H1 (cell line): ENCODE measurements around the gene CELF4. TPM values are rescaled to one million over a fixed set of nuclear protein-coding genes. Genes with fewer than 3 reads are reported as not detected.

Experiments used
- CTCF ChIA-PET: fragments of 300-600 bp; sonication (Branson Sonifier 250); formaldehyde crosslinking; loops from one replicate; lab custom pipeline; 2021; ENCODE audit not compliant: partially characterized antibody; lab: Charles Lee
- POLR2A ChIA-PET: fragments of 300-600 bp; sonication (Branson Sonifier 250); formaldehyde crosslinking; loops from one replicate; lab custom pipeline; 2021; ENCODE audit warnings: inconsistent platforms; ENCODE audit not compliant: partially characterized antibody; lab: Charles Lee
- DNase-seq, 2 experiments: peaks; one replicate each; pipeline versions ENCODE4 v3.0.0 to v3.0.0-alpha.2; 2010 to 2022; ENCODE audit warnings: low spot score in 2 of 2, low read depth in 1 of 2, mixed read lengths in 1 of 2
- FAIRE-seq: peaks from 2 replicates; lab custom pipeline; 2011; peaks lifted over from hg19 to GRCh38; lab: Jason Lieb, UNC
- H2AFZ ChIP-seq: 2 replicates; pipeline ENCODE4 v1.8.1; 2012; ENCODE audit warnings: low read length, inconsistent platforms
- H2AK5ac ChIP-seq: 2 replicates; pipeline ENCODE4 v1.6.1; 2013; ENCODE audit warnings: low read depth, low read length
- H2BK120ac ChIP-seq: replicated peaks from 2 replicates; pipeline ENCODE3; 2013; ENCODE audit warnings: low read depth, low read length, inconsistent platforms
- H2BK12ac ChIP-seq: 2 replicates; pipeline ENCODE4 v1.6.1; 2013; ENCODE audit warnings: low read depth, low read length
- H2BK15ac ChIP-seq: 2 replicates; pipeline ENCODE4 v1.6.1; 2013; ENCODE audit warnings: low read length
- H2BK20ac ChIP-seq: 2 replicates; pipeline ENCODE4 v1.6.1; 2013; ENCODE audit warnings: low read length
- H2BK5ac ChIP-seq: 2 replicates; pipeline ENCODE4 v1.6.1; 2013; ENCODE audit warnings: low read depth, low read length
- H3K14ac ChIP-seq: 2 replicates; pipeline ENCODE4 v1.6.1; 2013; ENCODE audit warnings: inconsistent platforms; ENCODE audit not compliant: insufficient read length
- H3K18ac ChIP-seq: 2 replicates; pipeline ENCODE4 v1.6.1; 2013; ENCODE audit warnings: low read length; ENCODE audit errors: extremely low read depth
- H3K23ac ChIP-seq: 2 replicates; pipeline ENCODE4 v1.6.1; 2013; ENCODE audit warnings: inconsistent platforms; ENCODE audit not compliant: insufficient read length
- H3K23me2 ChIP-seq: 2 replicates; pipeline ENCODE4 v1.6.1; 2013; ENCODE audit warnings: low read depth, low read length
- H3K27ac ChIP-seq: 2 replicates; pipeline ENCODE4 v1.6.1; 2011; ENCODE audit warnings: low read depth, low read length, inconsistent platforms
- H3K27me3 ChIP-seq, 4 experiments: replicated peaks in 1 of 4; 1 replicate in 1 of 4; 2 replicates in 3 of 4; pipeline versions ENCODE4 v1.6.1 to v1.8.1; 2011 to 2013; ENCODE audit warnings: low read length in 3 of 4, mild to moderate bottlenecking in 3 of 4, inconsistent platforms in 2 of 4, mixed read lengths in 2 of 4, moderate library complexity in 1 of 4; ENCODE audit not compliant: control insufficient read depth in 3 of 4, insufficient read depth in 3 of 4; ENCODE audit errors: extremely low read depth in 1 of 4
- H3K36me3 ChIP-seq, 4 experiments: 2 replicates each; pipeline versions ENCODE4 v1.6.1 to v1.8.1; 2011 to 2013; ENCODE audit warnings: mild to moderate bottlenecking in 4 of 4, low read length in 3 of 4, moderate library complexity in 2 of 4, control low read depth in 1 of 4, inconsistent platforms in 1 of 4; ENCODE audit not compliant: insufficient read depth in 4 of 4, control insufficient read depth in 2 of 4
- H3K4ac ChIP-seq: replicated peaks from 2 replicates; pipeline ENCODE3; 2013; ENCODE audit warnings: low read length, low read depth, mixed read lengths, inconsistent platforms; ENCODE audit not compliant: insufficient read length
- H3K4me1 ChIP-seq, 4 experiments: replicated peaks in 1 of 4; 1 replicate in 1 of 4; 2 replicates in 3 of 4; pipeline versions ENCODE4 v1.6.1 to v1.8.1; 2011 to 2013; ENCODE audit warnings: low read length in 3 of 4, inconsistent platforms in 2 of 4, mixed read lengths in 1 of 4; ENCODE audit not compliant: insufficient read depth in 4 of 4, control insufficient read depth in 3 of 4
- H3K4me2 ChIP-seq, 2 experiments: 2 replicates each; pipeline versions ENCODE4 v1.6.1 to v1.8.1; 2011 to 2013; ENCODE audit warnings: low read depth in 2 of 2, low read length in 2 of 2, control low read depth in 1 of 2, inconsistent platforms in 1 of 2, mild to moderate bottlenecking in 1 of 2; ENCODE audit not compliant: insufficient read depth in 1 of 2
- H3K4me3 ChIP-seq, 4 experiments: fragments of 200-600, 300-600 bp in 1 of 4; sonication (generic), shearing (Covaris generic), sonication (Bioruptor Twin) in 1 of 4; 2 replicates each; pipeline versions ENCODE4 v1.5.1 to v1.8.1; 2011 to 2016; ENCODE audit warnings: low read length in 4 of 4, low read depth in 3 of 4, control low read depth in 2 of 4, inconsistent platforms in 2 of 4, mild to moderate bottlenecking in 2 of 4, mixed read lengths in 1 of 4, moderate library complexity in 1 of 4; ENCODE audit not compliant: insufficient read depth in 2 of 4; ENCODE audit errors: extremely low read depth in 1 of 4
- H3K56ac ChIP-seq: replicated peaks from 2 replicates; pipeline ENCODE3; 2013; ENCODE audit warnings: low read depth, mild to moderate bottlenecking, mixed read lengths, low read length, inconsistent platforms; ENCODE audit not compliant: insufficient read length
- H3K79me1 ChIP-seq: 2 replicates; pipeline ENCODE4 v1.6.1; 2013; ENCODE audit warnings: low read depth, low read length, control low read depth
- H3K79me2 ChIP-seq, 2 experiments: 2 replicates each; pipeline versions ENCODE4 v1.6.1 to v1.8.1; 2012 to 2013; ENCODE audit warnings: low read length in 2 of 2, mild to moderate bottlenecking in 2 of 2, inconsistent platforms in 1 of 2; ENCODE audit not compliant: insufficient read depth in 2 of 2, control insufficient read depth in 1 of 2
- H3K9ac ChIP-seq, 4 experiments: replicated peaks in 1 of 4; 1 replicate in 1 of 4; 2 replicates in 3 of 4; pipeline versions ENCODE4 v1.6.1 to v1.8.1; 2011 to 2013; ENCODE audit warnings: low read depth in 3 of 4, low read length in 3 of 4, control low read depth in 2 of 4, mild to moderate bottlenecking in 2 of 4, moderate library complexity in 2 of 4, inconsistent platforms in 1 of 4; ENCODE audit errors: extremely low read depth in 1 of 4
- H3K9me3 ChIP-seq, 2 experiments: 2 replicates each; pipeline versions ENCODE4 v1.6.1 to v1.8.1; 2012 to 2013; ENCODE audit warnings: mild to moderate bottlenecking in 2 of 2, moderate library complexity in 2 of 2, control low read depth in 1 of 2, inconsistent platforms in 1 of 2, low read depth in 1 of 2, low read length in 1 of 2, mixed read lengths in 1 of 2; ENCODE audit not compliant: insufficient read depth in 2 of 2
- H4K20me1 ChIP-seq, 2 experiments: replicated peaks in 1 of 2; 2 replicates each; pipeline versions ENCODE3 to v1.8.1; 2011 to 2013; ENCODE audit warnings: inconsistent platforms in 2 of 2, low read length in 2 of 2, mild to moderate bottlenecking in 1 of 2; ENCODE audit not compliant: insufficient read depth in 2 of 2, control insufficient read depth in 1 of 2
- H4K5ac ChIP-seq: 2 replicates; pipeline ENCODE4 v1.6.1; 2013; ENCODE audit warnings: low read length, low read depth, mixed read lengths, inconsistent platforms; ENCODE audit not compliant: insufficient read length
- H4K8ac ChIP-seq: 2 replicates; pipeline ENCODE4 v1.8.0; 2013; ENCODE audit warnings: mild to moderate bottlenecking, moderate library complexity, low read length, inconsistent platforms; ENCODE audit not compliant: insufficient read depth; ENCODE audit errors: extremely low read depth
- H4K91ac ChIP-seq: replicated peaks from 2 replicates; pipeline ENCODE3; 2013; ENCODE audit warnings: low read length, mixed read lengths, inconsistent platforms; ENCODE audit not compliant: insufficient read length
- BACH1 ChIP-seq: IDR thresholded peaks from 2 replicates; pipeline ENCODE4 v1.6.1; 2012; ENCODE audit warnings: low read length, improper control_type of control experiment
- BRCA1 ChIP-seq: IDR thresholded peaks from 2 replicates; pipeline ENCODE4 v1.6.1; 2012; ENCODE audit warnings: low read depth, low read length, improper control_type of control experiment
- CBX8 ChIP-seq: fragments of 300-800, 300-1000 bp; sonication (generic); IDR thresholded peaks from 2 replicates; pipeline ENCODE4 v1.7.1; 2016; ENCODE audit warnings: low read depth, low read length, borderline replicate concordance
- EGR1 ChIP-seq: IDR thresholded peaks from 2 replicates; pipeline ENCODE4 v1.6.1; 2011; ENCODE audit warnings: low read depth, low read length, borderline replicate concordance
- JUN ChIP-seq: IDR thresholded peaks from 2 replicates; pipeline ENCODE4 v1.6.1; 2011; ENCODE audit warnings: low read depth, mild to moderate bottlenecking, improper control_type of control experiment, low read length
- JUND ChIP-seq: IDR thresholded peaks from 2 replicates; pipeline ENCODE4 v1.6.1; 2011; ENCODE audit warnings: mild to moderate bottlenecking, improper control_type of control experiment, low read length
- RNF2 ChIP-seq: fragments of 200-900, 300-1000 bp; sonication (generic); IDR thresholded peaks from 2 replicates; pipeline ENCODE4 v1.7.1; 2016; ENCODE audit warnings: borderline replicate concordance, low read depth, mild to moderate bottlenecking, antibody characterized with exemption, low read length; ENCODE audit not compliant: poor library complexity, severe bottlenecking; ENCODE audit errors: missing control alignments
- SUZ12 ChIP-seq: fragments of 200-600 bp; sonication (generic); IDR thresholded peaks from 2 replicates; pipeline ENCODE4 v1.6.1; 2012; ENCODE audit warnings: mild to moderate bottlenecking, inconsistent platforms, low read length, moderate library complexity, mixed read lengths
- ZNF274 ChIP-seq: IDR thresholded peaks from 2 replicates; pipeline ENCODE4 v1.7.0; 2012; ENCODE audit warnings: low read length, borderline replicate concordance; ENCODE audit errors: extremely low read depth
- WGBS, 2 experiments: shearing (Covaris generic) in 1 of 2; methylation state at CpG; one replicate each; pipeline versions ENCODE4 v1.1.6 to v1.1.7; 2013 to 2015; ENCODE audit warnings: low lambda C conversion rate in 2 of 2, mixed read lengths in 2 of 2, inconsistent platforms in 1 of 2, low coverage in 1 of 2, missing lambda C conversion rate in 1 of 2; ENCODE audit not compliant: insufficient replicate concordance in 2 of 2, insufficient coverage in 1 of 2, insufficient read length in 1 of 2; ENCODE audit errors: extremely low coverage in 1 of 2, missing lambda C conversion rate in 1 of 2; 5-methylcytosine and 5-hydroxymethylcytosine counted together
- polyA plus RNA-seq, 7 experiments: library from polyadenylated mRNA; depleted of rRNA in 3 of 7; stranded (reverse) in 5 of 7; unstranded in 2 of 7; fragments of >200 nt in 5 of 7; fragments of 200-250 nt in 2 of 7; gene quantifications; 1 replicate in 5 of 7; 2 replicates in 1 of 7; 4 replicates in 1 of 7; pipeline versions ENCODE4 v1.2.1 to v1.2.3, GENCODE V29; 2011 to 2013; ENCODE audit warnings: missing spikeins in 2 of 7, mixed read lengths in 2 of 7
- total RNA-seq: library from RNA; stranded (reverse); fragmentation: NEBNext Ultra II Directional; extraction: Animal tissue kit (Norgen Biotek cat#: 25700); gene quantifications from 2 replicates; pipeline ENCODE4 v1.2.1, GENCODE V29; 2021

The CELF4 gene
- total and polyA plus RNA-seq, 2 of the 8 experiments (the other 6 are each of a cell fraction or from before 2014, with no cell fraction given), result 1.6 to 3.4 TPM

DNA sequence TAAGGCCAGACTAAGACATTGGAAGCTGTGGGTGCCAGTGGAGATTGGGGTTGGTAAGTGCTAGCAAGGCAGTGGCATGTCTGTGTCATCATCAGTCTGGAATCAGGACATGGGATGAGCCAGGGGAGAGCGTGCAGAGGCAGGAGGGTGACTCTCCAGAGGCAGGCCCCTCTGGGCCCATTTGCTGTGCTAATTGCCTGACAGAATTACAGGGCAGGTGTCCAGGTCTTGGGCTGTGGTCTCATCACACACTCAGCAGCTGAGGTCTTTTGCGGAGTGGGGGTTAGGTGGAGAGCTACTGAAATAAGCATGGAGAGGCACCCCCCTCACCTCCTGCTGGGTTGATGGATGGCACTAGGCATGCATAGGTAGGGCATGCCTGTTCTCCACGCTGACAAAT, 57.4 kb downstream of the CELF4 start:
- no peaks in the 10 kb centered on the region for H4K20me1 ChIP-seq
- no peaks in the 10 kb centered on the region for H3K9me3 ChIP-seq
- no peak overlapping the region for H3K27ac ChIP-seq
- no peak overlapping the region for H3K4ac ChIP-seq
- no peak overlapping the region for H3K4me3 ChIP-seq
- no peak overlapping the region for H4K5ac ChIP-seq
- H2BK5ac ChIP-seq, result no peak overlapping the region
- H3K23ac ChIP-seq, result no peak overlapping the region
- no peak overlapping the region for H4K91ac ChIP-seq
- CTCF ChIA-PET, result interaction anchor here (0.7 to 3.5 kb wide), 12 partner anchors 8 to 64 kb away, joined by 3 to 13 read pairs (median 4); no protein-coding TSS in a partner anchor
- no peak overlapping the region for H3K56ac ChIP-seq
- no peak overlapping the region for H2AK5ac ChIP-seq
- no peak overlapping the region for H3K14ac ChIP-seq
- no peak overlapping the region for H2BK20ac ChIP-seq
- POLR2A ChIA-PET, result interaction anchor here (0.8 to 1.3 kb wide), 3 partner anchors 8 to 31 kb away, joined by 3 to 4 read pairs (median 3); no protein-coding TSS in a partner anchor
- H3K36me3 ChIP-seq, result no peaks in the 10 kb centered on the region
- H2BK15ac ChIP-seq, result no peak overlapping the region; the same call in 1 of the 2 replicates
- TF ChIP-seq CBX8 (no peak), EGR1 (no peak), RNF2 (no peak), JUN (no peak), ZNF274 (no peak), BACH1 (no peak), JUND (no peak), SUZ12 (no peak), BRCA1 (no peak)
- TF ChIP-seq, all 59 proteins: peak for 0
- H3K27me3 ChIP-seq, result no peaks in the 10 kb centered on the region
- H3K23me2 ChIP-seq, result no peaks in the 10 kb centered on the region
- H3K18ac ChIP-seq, result no peak overlapping the region
- H3K4me2 ChIP-seq, result no peak overlapping the region
- no peak overlapping the region for H2BK12ac ChIP-seq
- FAIRE-seq (no peak), DNase-seq (no peak)
- no peak overlapping the region for H2AFZ ChIP-seq
- WGBS, 2 experiments, result 82% methylated on average over 3 of the region's 3 CpGs; no CpG with 5 or more reads in 1 of the 2 experiments
- H3K4me1 ChIP-seq, result no peaks in the 10 kb centered on the region
- H4K8ac ChIP-seq, result no peak overlapping the region; the same call in none of the 2 replicates
- H2BK120ac ChIP-seq, result no peak overlapping the region
- H3K79me1 ChIP-seq, result no peaks in the 10 kb centered on the region
- H3K9ac ChIP-seq, result no peak overlapping the region
- no peaks in the 10 kb centered on the region for H3K79me2 ChIP-seq
